Activated naive CD4-positive, alpha-beta T cell treated with anti-CD3 and anti-CD28 coated beads, Interleukin-2, amount 10 ng/mL, durations not matched to agents 7 days and 5 days (primary cell): ENCODE results near the gene ZNF333.
"Not testable (repeated sequence)": the region's sequence is repeated elsewhere in the genome, so short reads cannot be mapped to it uniquely, and the experiment has no call there.

Experiments used
- CTCF ChIA-PET: fragments of 350-600 bp; sonication (Branson Sonifier 250); formaldehyde crosslinking; loops from one replicate; lab custom pipeline; 2021; ENCODE audit warnings: antibody characterized with exemption; lab: Charles Lee
- DNase-seq: peaks from one replicate; pipeline ENCODE4 v3.0.0-alpha.2; 2020
- H3K27ac Mint-ChIP-seq: one replicate; pipeline ENCODE4 v1.8.0; 2021; ENCODE audit warnings: mild to moderate bottlenecking, moderate library complexity, mixed read lengths
- H3K27me3 Mint-ChIP-seq: one replicate; pipeline ENCODE4 v1.8.0; 2021; ENCODE audit warnings: mild to moderate bottlenecking, mixed read lengths
- H3K36me3 Mint-ChIP-seq: one replicate; pipeline ENCODE4 v1.8.0; 2021; ENCODE audit warnings: mixed read lengths
- H3K4me1 Mint-ChIP-seq: one replicate; pipeline ENCODE4 v1.8.0; 2021; ENCODE audit warnings: mixed read lengths
- H3K4me3 Mint-ChIP-seq: one replicate; pipeline ENCODE4 v1.8.0; 2021; ENCODE audit warnings: mild to moderate bottlenecking, moderate library complexity, mixed read lengths
- H3K9me3 Mint-ChIP-seq: one replicate; pipeline ENCODE4 v1.8.0; 2021; ENCODE audit warnings: mixed read lengths

ZNF333 gene

GRCh38 chr19:14765841-14766240, 76.0 kb downstream of the ZNF333 start:
- not testable (repeated sequence) for H3K27ac Mint-ChIP-seq, H3K27me3 Mint-ChIP-seq, H3K36me3 Mint-ChIP-seq

GRCh38 chr19:14767466-14767971, 77.7 kb downstream of the ZNF333 start:
- H3K4me1 Mint-ChIP-seq: no peaks in the 10 kb centered on the region
- DNase-seq: no peak
- H3K36me3 Mint-ChIP-seq: no peaks in the 10 kb centered on the region
- H3K4me3 Mint-ChIP-seq: no peak overlapping the region
- H3K9me3 Mint-ChIP-seq: no peaks in the 10 kb centered on the region
- CTCF ChIA-PET: no interaction called here
- H3K27ac Mint-ChIP-seq: no peak overlapping the region
- H3K27me3 Mint-ChIP-seq: peaks cover 8% of the 10 kb centered on the region

More at GRCh38 chr19:14765841-14766240, 76.0 kb downstream of the ZNF333 start:
- H3K9me3 Mint-ChIP-seq, DNase-seq, H3K4me1 Mint-ChIP-seq, CTCF ChIA-PET, H3K4me3 Mint-ChIP-seq: not testable (repeated sequence)

- no peaks in the 10 kb centered on the region for H3K36me3 Mint-ChIP-seq
- CTCF ChIA-PET: no interaction called here
- H3K9me3 Mint-ChIP-seq: no peaks in the 10 kb centered on the region
- no peaks in the 10 kb centered on the region for H3K4me1 Mint-ChIP-seq
- H3K27ac Mint-ChIP-seq: no peak overlapping the region
- H3K4me3 Mint-ChIP-seq: no peak overlapping the region
- no peak for DNase-seq
- H3K27me3 Mint-ChIP-seq: peaks cover 8% of the 10 kb centered on the region
Observed at GRCh38 chr19:14768001-14768400, 78.2 kb downstream of the ZNF333 start.

GRCh38 chr19:14769201-14769600, 79.4 kb downstream of the ZNF333 start:
- H3K9me3 Mint-ChIP-seq: no peaks in the 10 kb centered on the region
- CTCF ChIA-PET: no interaction called here
- no peak for DNase-seq
- H3K27ac Mint-ChIP-seq: no peak overlapping the region
- no peaks in the 10 kb centered on the region for H3K4me1 Mint-ChIP-seq
- no peaks in the 10 kb centered on the region for H3K36me3 Mint-ChIP-seq
- no peak overlapping the region for H3K4me3 Mint-ChIP-seq
- H3K27me3 Mint-ChIP-seq: peaks cover 10% of the 10 kb centered on the region

GRCh38 chr19:14770136-14770535, 80.3 kb downstream of the ZNF333 start:
- Mint-ChIP-seq H3K9me3 (no peaks in the 10 kb centered on the region), H3K27me3 (peaks cover 13% of the 10 kb centered on the region), H3K36me3 (no peaks in the 10 kb centered on the region)

GRCh38 chr19:14770944-14771839, 81.3 kb downstream of the ZNF333 start:
- CTCF ChIA-PET: no interaction called here
- H3K9me3 Mint-ChIP-seq: no peaks in the 10 kb centered on the region
- no peaks in the 10 kb centered on the region for H3K36me3 Mint-ChIP-seq
- no peak for DNase-seq
- no peak overlapping the region for H3K4me3 Mint-ChIP-seq
- H3K4me1 Mint-ChIP-seq: peaks cover 5% of the 10 kb centered on the region
- H3K27me3 Mint-ChIP-seq: peaks cover 23% of the 10 kb centered on the region
- H3K27ac Mint-ChIP-seq: no peak overlapping the region

More at GRCh38 chr19:14770136-14770535, 80.3 kb downstream of the ZNF333 start:
- CTCF ChIA-PET: no interaction called here
- no peaks in the 10 kb centered on the region for H3K4me1 Mint-ChIP-seq
- no peak for DNase-seq
- H3K4me3 Mint-ChIP-seq: no peak overlapping the region
- H3K27ac Mint-ChIP-seq: no peak overlapping the region

GRCh38 chr19:14772467-14772866, 82.6 kb downstream of the ZNF333 start:
- Mint-ChIP-seq H3K4me3 (no peak overlapping the region), H3K36me3 (no peaks in the 10 kb centered on the region), H3K27me3 (peaks cover 35% of the 10 kb centered on the region), H3K27ac (no peak overlapping the region), H3K9me3 (no peaks in the 10 kb centered on the region), H3K4me1 (peaks cover 7% of the 10 kb centered on the region)
- CTCF ChIA-PET: no interaction called here
- no peak for DNase-seq

GRCh38 chr19:14772995-14773394, 83.1 kb downstream of the ZNF333 start:
- peaks cover 40% of the 10 kb centered on the region for H3K27me3 Mint-ChIP-seq
- no peak overlapping the region for H3K4me3 Mint-ChIP-seq
- H3K4me1 Mint-ChIP-seq: peaks cover 9% of the 10 kb centered on the region
- H3K27ac Mint-ChIP-seq: no peak overlapping the region
- no peaks in the 10 kb centered on the region for H3K36me3 Mint-ChIP-seq
- no peak for DNase-seq
- CTCF ChIA-PET: no interaction called here
- peaks cover 2% of the 10 kb centered on the region for H3K9me3 Mint-ChIP-seq

- H3K27me3 Mint-ChIP-seq: peaks cover 44% of the 10 kb centered on the region
- DNase-seq, H3K27ac Mint-ChIP-seq, H3K36me3 Mint-ChIP-seq, H3K9me3 Mint-ChIP-seq, H3K4me3 Mint-ChIP-seq, CTCF ChIA-PET, H3K4me1 Mint-ChIP-seq: not testable (repeated sequence)
Observed at GRCh38 chr19:14773722-14774121, 83.9 kb downstream of the ZNF333 start.

GRCh38 chr19:14774373-14774772, 84.5 kb downstream of the ZNF333 start:
- Mint-ChIP-seq H3K27me3 (peaks cover 48% of the 10 kb centered on the region), H3K27ac (no peak overlapping the region), H3K9me3 (peaks cover 2% of the 10 kb centered on the region), H3K4me1 (peaks cover 9% of the 10 kb centered on the region), H3K4me3 (no peak overlapping the region), H3K36me3 (no peaks in the 10 kb centered on the region)
- CTCF ChIA-PET: no interaction called here
- DNase-seq: no peak

GRCh38 chr19:14775326-14775725, 85.5 kb downstream of the ZNF333 start:
- H3K4me3 Mint-ChIP-seq, DNase-seq, CTCF ChIA-PET, H3K9me3 Mint-ChIP-seq, H3K36me3 Mint-ChIP-seq, H3K4me1 Mint-ChIP-seq, H3K27ac Mint-ChIP-seq: not testable (repeated sequence)
- H3K27me3 Mint-ChIP-seq: peaks cover 48% of the 10 kb centered on the region

- CTCF ChIA-PET: interaction anchor here (0.5 to 0.6 kb wide), 2 partner anchors 76 to 132 kb away, joined by 3 read pairs; no protein-coding TSS in a partner anchor
- peaks cover 9% of the 10 kb centered on the region for H3K4me1 Mint-ChIP-seq
- H3K36me3 Mint-ChIP-seq: no peaks in the 10 kb centered on the region
- peaks cover 51% of the 10 kb centered on the region for H3K27me3 Mint-ChIP-seq
- H3K4me3 Mint-ChIP-seq: peak overlapping the region; percentile 7
- H3K9me3 Mint-ChIP-seq: peaks cover 2% of the 10 kb centered on the region
- no peak overlapping the region for H3K27ac Mint-ChIP-seq
- no peak for DNase-seq
Observed at GRCh38 chr19:14775869-14776586, 86.2 kb downstream of the ZNF333 start.

- CTCF ChIA-PET: interaction anchor here (1.1 kb wide), 1 partner anchor 9 kb away, joined by 5 read pairs; no protein-coding TSS in a partner anchor
- not testable (repeated sequence) for H3K9me3 Mint-ChIP-seq, H3K4me1 Mint-ChIP-seq, H3K4me3 Mint-ChIP-seq, H3K27ac Mint-ChIP-seq, DNase-seq, H3K36me3 Mint-ChIP-seq
- H3K27me3 Mint-ChIP-seq: peaks cover 51% of the 10 kb centered on the region
Observed at GRCh38 chr19:14777645-14778044, 87.8 kb downstream of the ZNF333 start.

GRCh38 chr19:14778110-14778845, 88.4 kb downstream of the ZNF333 start, which contains the start of gene ADGRE2:
Gene ADGRE2, minus strand, starts transcription at chr19:14778560. Its CDS starts 1,804 bp downstream, at chr19:14776756.
- peaks cover 56% of the 10 kb centered on the region for H3K27me3 Mint-ChIP-seq
- not testable (repeated sequence) for H3K9me3 Mint-ChIP-seq, H3K4me3 Mint-ChIP-seq, H3K36me3 Mint-ChIP-seq, H3K4me1 Mint-ChIP-seq, H3K27ac Mint-ChIP-seq, DNase-seq
- CTCF ChIA-PET: interaction anchor here (1.1 kb wide), 1 partner anchor 8 kb away, joined by 5 read pairs; no protein-coding TSS in a partner anchor
